H1 (cell line): Measurements from ENCODE around the gene GRM1. TPM values are rescaled to one million over a fixed set of nuclear protein-coding genes. Genes with fewer than 3 reads are reported as not detected.

Experiments
- CTCF ChIA-PET: fragments of 300-600 bp; sonication (Branson Sonifier 250); formaldehyde crosslinking; loops from one replicate; lab custom pipeline; 2021; ENCODE audit not compliant: partially characterized antibody; lab: Charles Lee
- POLR2A ChIA-PET: fragments of 300-600 bp; sonication (Branson Sonifier 250); formaldehyde crosslinking; loops from one replicate; lab custom pipeline; 2021; ENCODE audit warnings: inconsistent platforms; ENCODE audit not compliant: partially characterized antibody; lab: Charles Lee
- DNase-seq, 2 experiments: peaks; one replicate each; pipeline versions ENCODE4 v3.0.0 to v3.0.0-alpha.2; 2010 to 2022; ENCODE audit warnings: low spot score in 2 of 2, low read depth in 1 of 2, mixed read lengths in 1 of 2
- FAIRE-seq: peaks from 2 replicates; lab custom pipeline; 2011; peaks lifted over from hg19 to GRCh38; lab: Jason Lieb, UNC
- H2AFZ ChIP-seq: 2 replicates; pipeline ENCODE4 v1.8.1; 2012; ENCODE audit warnings: low read length, inconsistent platforms
- H2AK5ac ChIP-seq: 2 replicates; pipeline ENCODE4 v1.6.1; 2013; ENCODE audit warnings: low read depth, low read length
- H2BK120ac ChIP-seq: replicated peaks from 2 replicates; pipeline ENCODE3; 2013; ENCODE audit warnings: low read depth, low read length, inconsistent platforms
- H2BK12ac ChIP-seq: 2 replicates; pipeline ENCODE4 v1.6.1; 2013; ENCODE audit warnings: low read depth, low read length
- H2BK15ac ChIP-seq: 2 replicates; pipeline ENCODE4 v1.6.1; 2013; ENCODE audit warnings: low read length
- H2BK20ac ChIP-seq: 2 replicates; pipeline ENCODE4 v1.6.1; 2013; ENCODE audit warnings: low read length
- H2BK5ac ChIP-seq: 2 replicates; pipeline ENCODE4 v1.6.1; 2013; ENCODE audit warnings: low read depth, low read length
- H3K14ac ChIP-seq: 2 replicates; pipeline ENCODE4 v1.6.1; 2013; ENCODE audit warnings: inconsistent platforms; ENCODE audit not compliant: insufficient read length
- H3K18ac ChIP-seq: 2 replicates; pipeline ENCODE4 v1.6.1; 2013; ENCODE audit warnings: low read length; ENCODE audit errors: extremely low read depth
- H3K23ac ChIP-seq: 2 replicates; pipeline ENCODE4 v1.6.1; 2013; ENCODE audit warnings: inconsistent platforms; ENCODE audit not compliant: insufficient read length
- H3K23me2 ChIP-seq: 2 replicates; pipeline ENCODE4 v1.6.1; 2013; ENCODE audit warnings: low read depth, low read length
- H3K27ac ChIP-seq: 2 replicates; pipeline ENCODE4 v1.6.1; 2011; ENCODE audit warnings: low read depth, low read length, inconsistent platforms
- H3K27me3 ChIP-seq, 4 experiments: replicated peaks in 1 of 4; 1 replicate in 1 of 4; 2 replicates in 3 of 4; pipeline versions ENCODE4 v1.6.1 to v1.8.1; 2011 to 2013; ENCODE audit warnings: low read length in 3 of 4, mild to moderate bottlenecking in 3 of 4, inconsistent platforms in 2 of 4, mixed read lengths in 2 of 4, moderate library complexity in 1 of 4; ENCODE audit not compliant: control insufficient read depth in 3 of 4, insufficient read depth in 3 of 4; ENCODE audit errors: extremely low read depth in 1 of 4
- H3K36me3 ChIP-seq, 4 experiments: 2 replicates each; pipeline versions ENCODE4 v1.6.1 to v1.8.1; 2011 to 2013; ENCODE audit warnings: mild to moderate bottlenecking in 4 of 4, low read length in 3 of 4, moderate library complexity in 2 of 4, control low read depth in 1 of 4, inconsistent platforms in 1 of 4; ENCODE audit not compliant: insufficient read depth in 4 of 4, control insufficient read depth in 2 of 4
- H3K4ac ChIP-seq: replicated peaks from 2 replicates; pipeline ENCODE3; 2013; ENCODE audit warnings: low read length, low read depth, mixed read lengths, inconsistent platforms; ENCODE audit not compliant: insufficient read length
- H3K4me1 ChIP-seq, 4 experiments: replicated peaks in 1 of 4; 1 replicate in 1 of 4; 2 replicates in 3 of 4; pipeline versions ENCODE4 v1.6.1 to v1.8.1; 2011 to 2013; ENCODE audit warnings: low read length in 3 of 4, inconsistent platforms in 2 of 4, mixed read lengths in 1 of 4; ENCODE audit not compliant: insufficient read depth in 4 of 4, control insufficient read depth in 3 of 4
- H3K4me2 ChIP-seq, 2 experiments: 2 replicates each; pipeline versions ENCODE4 v1.6.1 to v1.8.1; 2011 to 2013; ENCODE audit warnings: low read depth in 2 of 2, low read length in 2 of 2, control low read depth in 1 of 2, inconsistent platforms in 1 of 2, mild to moderate bottlenecking in 1 of 2; ENCODE audit not compliant: insufficient read depth in 1 of 2
- H3K4me3 ChIP-seq, 4 experiments: fragments of 200-600, 300-600 bp in 1 of 4; sonication (generic), shearing (Covaris generic), sonication (Bioruptor Twin) in 1 of 4; 2 replicates each; pipeline versions ENCODE4 v1.5.1 to v1.8.1; 2011 to 2016; ENCODE audit warnings: low read length in 4 of 4, low read depth in 3 of 4, control low read depth in 2 of 4, inconsistent platforms in 2 of 4, mild to moderate bottlenecking in 2 of 4, mixed read lengths in 1 of 4, moderate library complexity in 1 of 4; ENCODE audit not compliant: insufficient read depth in 2 of 4; ENCODE audit errors: extremely low read depth in 1 of 4
- H3K56ac ChIP-seq: replicated peaks from 2 replicates; pipeline ENCODE3; 2013; ENCODE audit warnings: low read depth, mild to moderate bottlenecking, mixed read lengths, low read length, inconsistent platforms; ENCODE audit not compliant: insufficient read length
- H3K79me1 ChIP-seq: 2 replicates; pipeline ENCODE4 v1.6.1; 2013; ENCODE audit warnings: low read depth, low read length, control low read depth
- H3K79me2 ChIP-seq, 2 experiments: 2 replicates each; pipeline versions ENCODE4 v1.6.1 to v1.8.1; 2012 to 2013; ENCODE audit warnings: low read length in 2 of 2, mild to moderate bottlenecking in 2 of 2, inconsistent platforms in 1 of 2; ENCODE audit not compliant: insufficient read depth in 2 of 2, control insufficient read depth in 1 of 2
- H3K9ac ChIP-seq, 4 experiments: replicated peaks in 1 of 4; 1 replicate in 1 of 4; 2 replicates in 3 of 4; pipeline versions ENCODE4 v1.6.1 to v1.8.1; 2011 to 2013; ENCODE audit warnings: low read depth in 3 of 4, low read length in 3 of 4, control low read depth in 2 of 4, mild to moderate bottlenecking in 2 of 4, moderate library complexity in 2 of 4, inconsistent platforms in 1 of 4; ENCODE audit errors: extremely low read depth in 1 of 4
- H3K9me3 ChIP-seq, 2 experiments: 2 replicates each; pipeline versions ENCODE4 v1.6.1 to v1.8.1; 2012 to 2013; ENCODE audit warnings: mild to moderate bottlenecking in 2 of 2, moderate library complexity in 2 of 2, control low read depth in 1 of 2, inconsistent platforms in 1 of 2, low read depth in 1 of 2, low read length in 1 of 2, mixed read lengths in 1 of 2; ENCODE audit not compliant: insufficient read depth in 2 of 2
- H4K20me1 ChIP-seq, 2 experiments: replicated peaks in 1 of 2; 2 replicates each; pipeline versions ENCODE3 to v1.8.1; 2011 to 2013; ENCODE audit warnings: inconsistent platforms in 2 of 2, low read length in 2 of 2, mild to moderate bottlenecking in 1 of 2; ENCODE audit not compliant: insufficient read depth in 2 of 2, control insufficient read depth in 1 of 2
- H4K5ac ChIP-seq: 2 replicates; pipeline ENCODE4 v1.6.1; 2013; ENCODE audit warnings: low read length, low read depth, mixed read lengths, inconsistent platforms; ENCODE audit not compliant: insufficient read length
- H4K8ac ChIP-seq: 2 replicates; pipeline ENCODE4 v1.8.0; 2013; ENCODE audit warnings: mild to moderate bottlenecking, moderate library complexity, low read length, inconsistent platforms; ENCODE audit not compliant: insufficient read depth; ENCODE audit errors: extremely low read depth
- H4K91ac ChIP-seq: replicated peaks from 2 replicates; pipeline ENCODE3; 2013; ENCODE audit warnings: low read length, mixed read lengths, inconsistent platforms; ENCODE audit not compliant: insufficient read length
- WGBS, 2 experiments: shearing (Covaris generic) in 1 of 2; methylation state at CpG; one replicate each; pipeline versions ENCODE4 v1.1.6 to v1.1.7; 2013 to 2015; ENCODE audit warnings: low lambda C conversion rate in 2 of 2, mixed read lengths in 2 of 2, inconsistent platforms in 1 of 2, low coverage in 1 of 2, missing lambda C conversion rate in 1 of 2; ENCODE audit not compliant: insufficient replicate concordance in 2 of 2, insufficient coverage in 1 of 2, insufficient read length in 1 of 2; ENCODE audit errors: extremely low coverage in 1 of 2, missing lambda C conversion rate in 1 of 2; 5-methylcytosine and 5-hydroxymethylcytosine counted together
- polyA plus RNA-seq, 7 experiments: library from polyadenylated mRNA; depleted of rRNA in 3 of 7; stranded (reverse) in 5 of 7; unstranded in 2 of 7; fragments of >200 nt in 5 of 7; fragments of 200-250 nt in 2 of 7; gene quantifications; 1 replicate in 5 of 7; 2 replicates in 1 of 7; 4 replicates in 1 of 7; pipeline versions ENCODE4 v1.2.1 to v1.2.3, GENCODE V29; 2011 to 2013; ENCODE audit warnings: missing spikeins in 2 of 7, mixed read lengths in 2 of 7
- total RNA-seq: library from RNA; stranded (reverse); fragmentation: NEBNext Ultra II Directional; extraction: Animal tissue kit (Norgen Biotek cat#: 25700); gene quantifications from 2 replicates; pipeline ENCODE4 v1.2.1, GENCODE V29; 2021

GRM1 gene
- total and polyA plus RNA-seq, 2 of the 8 experiments (the other 6 are each of a cell fraction or from before 2014, with no cell fraction given), result 0.15 to 1.3 TPM

GRCh38 chr6:146402476-146402875, 373.6 kb downstream of the GRM1 start:
- DNase-seq, result no peak
- Histone ChIP-seq H3K27me3 (no peaks in the 10 kb centered on the region), H3K23me2 (no peaks in the 10 kb centered on the region), H3K23ac (no peak overlapping the region), H3K4me2 (no peak overlapping the region), H3K79me1 (no peaks in the 10 kb centered on the region), H2AFZ (no peak overlapping the region), H3K56ac (no peak overlapping the region), H3K9me3 (no peaks in the 10 kb centered on the region), H4K5ac (no peak overlapping the region), H2AK5ac (no peak overlapping the region), H3K14ac (no peak overlapping the region), H3K36me3 (no peaks in the 10 kb centered on the region), H2BK5ac (no peak overlapping the region), H4K91ac (no peak overlapping the region), H3K27ac (no peak overlapping the region), H3K4me1 (no peaks in the 10 kb centered on the region), H4K20me1 (no peaks in the 10 kb centered on the region), H2BK15ac (no peak overlapping the region), H3K18ac (no peak overlapping the region), H3K79me2 (no peaks in the 10 kb centered on the region), H3K4ac (no peak overlapping the region), H2BK20ac (no peak overlapping the region), H3K4me3 (no peak overlapping the region), H4K8ac (no peak overlapping the region), H3K9ac (no peak overlapping the region), H2BK12ac (no peak overlapping the region), H2BK120ac (no peak overlapping the region)
- 87% methylated on average over 3 of the region's 3 CpGs; no CpG with 5 or more reads in 1 of the 2 experiments for WGBS, 2 experiments
- POLR2A ChIA-PET, result no interaction called here
- CTCF ChIA-PET, result interaction anchor here (1.4 kb wide), 1 partner anchor 10 kb away, joined by 4 read pairs; no protein-coding TSS in a partner anchor
- no peak for FAIRE-seq
